HG03103 (cell line): ENCODE measurements around the gene ADAMTS4.

Experiments used
- ATAC-seq: cut with Tn5 transposase; IDR thresholded peaks from one replicate; pipeline ENCODE4 v1.9.1; 2021; ENCODE audit warnings: low read depth; ENCODE audit not compliant: unreplicated experiment

ADAMTS4 gene

DNA sequence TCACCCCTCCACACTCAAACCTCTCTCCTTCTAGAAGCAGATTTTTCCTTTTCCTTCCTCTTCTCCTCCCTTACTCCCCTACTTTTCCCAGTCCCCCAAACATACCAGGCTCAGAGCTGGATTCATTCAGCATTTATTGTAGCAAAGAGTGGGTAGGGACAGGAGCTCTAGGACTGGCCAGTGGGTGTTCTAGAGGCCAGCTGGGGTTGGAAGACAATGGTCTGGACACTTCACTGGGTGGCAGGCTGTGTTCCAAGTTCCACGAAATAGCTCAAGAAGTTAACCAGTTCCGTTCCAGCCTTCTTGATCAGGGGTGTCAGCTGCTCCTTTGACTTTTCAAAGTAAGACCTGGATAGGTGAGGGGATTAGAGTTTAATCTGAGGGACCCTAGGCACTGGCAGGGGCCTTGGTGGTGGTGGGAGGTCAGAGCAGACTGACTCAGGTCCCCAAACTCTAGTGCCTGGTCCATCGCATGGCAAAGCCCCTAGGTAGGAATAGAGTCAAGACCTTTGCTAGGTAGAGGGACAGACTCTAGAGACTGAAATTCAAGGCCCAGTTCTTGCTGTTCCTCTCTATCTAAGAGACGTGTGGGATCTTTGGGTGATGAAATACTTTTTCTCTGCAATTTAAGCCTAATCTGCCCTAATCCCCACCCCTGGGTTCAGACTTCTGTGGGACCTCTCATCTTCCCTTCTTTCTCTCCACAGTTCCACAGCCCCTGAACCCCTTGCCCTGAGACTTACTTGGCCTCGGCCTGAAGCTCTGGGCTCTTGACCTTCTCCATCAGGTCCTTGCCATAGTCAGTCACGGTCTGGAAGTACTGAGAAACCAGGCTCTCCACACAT is 23.5 kb upstream of the ADAMTS4 start:
- no peak for ATAC-seq

DNA sequence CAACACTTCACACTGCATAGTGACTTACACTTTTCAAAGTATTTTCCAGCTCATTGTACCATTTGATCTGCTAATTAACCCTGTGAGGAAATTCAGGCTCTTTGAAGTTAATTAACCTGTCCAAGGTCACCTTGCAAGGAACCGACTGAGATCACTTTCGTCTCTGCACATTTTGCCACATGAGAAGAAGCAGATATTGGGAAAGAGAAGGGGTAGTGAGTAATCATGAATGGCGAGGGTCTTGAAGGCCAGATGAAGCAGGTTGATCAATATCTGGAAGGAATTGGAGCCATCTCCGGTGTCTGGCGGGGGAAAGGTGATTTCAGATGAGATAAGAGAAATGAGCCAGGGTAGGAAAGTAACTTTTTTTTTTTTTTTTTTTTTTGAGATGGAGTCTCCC is 21.1 kb upstream of the ADAMTS4 start:
- no peak for ATAC-seq

- ATAC-seq = no peak
These were observed 20.4 kb upstream of the ADAMTS4 start for GRCh38 chr1:161219078-161219892.

GRCh38 chr1:161218301-161219077 is 19.6 kb upstream of the ADAMTS4 start:
- no peak for ATAC-seq

DNA sequence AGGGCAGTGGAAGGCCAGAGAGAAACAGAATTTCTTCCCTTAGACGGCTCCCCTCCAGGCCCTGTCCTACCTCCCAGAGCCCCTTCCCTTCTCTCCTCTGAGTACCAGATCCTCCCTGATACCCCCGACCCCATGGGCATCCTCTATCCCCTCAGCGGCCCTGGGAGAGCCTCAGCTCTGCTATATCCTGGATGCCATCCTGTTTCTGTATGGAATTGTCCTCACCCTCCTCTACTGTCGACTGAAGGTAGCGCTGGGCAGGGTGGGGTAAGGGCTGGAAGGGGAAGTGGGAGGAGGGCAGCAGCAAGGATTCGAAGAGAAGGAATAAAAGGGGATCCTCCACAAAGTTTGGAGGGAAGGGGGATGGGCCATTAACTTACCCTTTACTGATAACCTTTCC is 19.0 kb upstream of the ADAMTS4 start:
- no peak for ATAC-seq

- ATAC-seq = peak; percentile 77
These were observed 18.3 kb upstream of the ADAMTS4 start for GRCh38 chr1:161216945-161217712.

DNA sequence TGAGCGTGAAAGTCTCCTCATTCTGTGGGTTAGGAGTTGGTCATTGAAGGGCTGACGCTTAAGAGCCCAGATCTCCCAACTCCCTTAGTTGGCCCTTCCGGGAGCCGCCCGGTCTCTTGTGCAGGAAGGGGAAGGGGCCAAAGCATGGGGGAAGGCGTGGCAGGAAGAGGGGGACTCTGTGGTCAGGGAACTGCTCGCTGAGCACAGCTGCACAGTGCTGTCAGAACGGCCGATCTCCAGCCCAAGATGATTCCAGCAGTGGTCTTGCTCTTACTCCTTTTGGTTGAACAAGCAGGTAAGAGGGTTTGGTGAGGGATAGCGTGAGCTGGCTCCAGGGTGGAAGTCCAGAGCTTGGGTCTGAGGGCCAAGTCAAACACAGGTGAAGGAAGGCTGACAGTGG is 16.2 kb upstream of the ADAMTS4 start, which contains the start of gene FCER1G:
Gene FCER1G, plus strand, starts transcription at position 220 of the 400 bp plus-strand sequence. Its CDS starts 27 bp downstream, at position 247.
- no peak for ATAC-seq

DNA sequence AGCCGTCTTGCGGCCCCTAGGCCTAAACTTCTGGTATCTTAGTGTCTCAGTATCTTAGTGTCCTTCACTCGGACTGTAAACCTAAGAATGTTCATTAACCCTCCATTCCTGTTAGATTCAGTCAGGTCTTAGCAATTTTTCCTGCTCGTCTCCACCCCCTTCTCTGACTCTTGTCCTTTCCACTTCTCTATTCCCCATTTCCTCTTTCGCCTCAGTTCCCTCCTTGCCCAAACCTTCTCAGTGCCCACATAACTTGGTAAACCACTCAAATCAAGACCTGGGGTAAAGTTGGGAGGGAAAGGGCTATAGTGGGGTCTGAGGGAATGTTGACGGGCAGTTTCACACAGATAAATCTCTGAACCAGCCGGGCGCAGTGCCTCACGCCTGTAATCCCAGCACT is 15.5 kb upstream of the ADAMTS4 start:
- ATAC-seq = no peak

- ATAC-seq = no peak
These were observed 11.0 kb upstream of the ADAMTS4 start for GRCh38 chr1:161209790-161210409.

DNA sequence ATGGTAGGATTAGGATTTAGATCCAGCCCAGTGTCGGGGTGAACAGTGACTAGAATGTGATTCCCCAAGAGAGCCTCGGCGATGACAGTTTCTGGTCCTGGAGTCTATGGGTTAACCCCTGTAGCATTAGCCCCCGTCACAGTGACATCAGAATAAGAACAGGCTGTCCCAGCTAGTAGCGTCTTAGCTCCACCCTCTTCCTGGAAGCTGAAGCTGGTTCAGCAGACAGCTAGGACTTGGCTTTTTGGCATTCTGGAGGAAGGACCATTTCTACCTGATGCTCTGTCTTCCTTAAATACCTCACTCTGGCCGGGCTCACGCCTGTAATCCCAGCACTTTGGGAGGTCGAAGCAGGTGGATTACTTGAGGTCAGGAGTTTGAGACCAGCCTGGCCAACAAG is 8.3 kb upstream of the ADAMTS4 start:
- ATAC-seq = no peak

DNA sequence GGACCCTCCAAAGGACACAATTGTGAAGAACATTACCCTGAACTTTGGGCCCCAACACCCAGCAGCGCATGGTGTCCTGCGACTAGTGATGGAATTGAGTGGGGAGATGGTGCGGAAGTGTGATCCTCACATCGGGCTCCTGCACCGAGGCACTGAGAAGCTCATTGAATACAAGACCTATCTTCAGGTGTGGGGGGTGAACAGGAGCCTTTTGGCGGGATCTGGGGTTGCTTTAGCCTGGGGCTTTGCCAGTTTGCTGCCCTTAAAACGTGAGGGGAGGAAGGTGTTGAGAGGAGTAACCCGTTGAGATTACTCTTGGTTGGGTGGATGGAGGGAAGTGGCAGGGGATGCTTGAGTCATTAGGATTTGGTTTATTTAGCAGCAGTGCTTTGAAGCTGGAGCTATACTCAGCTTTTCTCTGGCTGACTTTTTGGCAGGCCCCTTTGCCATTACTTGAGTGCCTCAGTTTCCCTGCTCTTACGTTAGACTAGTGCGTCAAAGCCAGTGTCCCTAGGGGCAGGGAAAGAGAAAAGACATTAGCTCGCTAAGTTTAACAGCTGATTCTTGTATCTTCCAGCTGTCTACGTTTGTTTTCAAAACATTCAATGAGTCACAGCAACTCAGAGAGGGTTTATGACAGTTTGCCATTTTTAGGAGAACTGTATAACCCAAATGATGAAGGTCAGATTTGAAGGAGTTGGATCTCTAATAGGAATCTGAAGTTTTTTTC is 7.7 kb upstream of the ADAMTS4 start:
- no peak for ATAC-seq

DNA sequence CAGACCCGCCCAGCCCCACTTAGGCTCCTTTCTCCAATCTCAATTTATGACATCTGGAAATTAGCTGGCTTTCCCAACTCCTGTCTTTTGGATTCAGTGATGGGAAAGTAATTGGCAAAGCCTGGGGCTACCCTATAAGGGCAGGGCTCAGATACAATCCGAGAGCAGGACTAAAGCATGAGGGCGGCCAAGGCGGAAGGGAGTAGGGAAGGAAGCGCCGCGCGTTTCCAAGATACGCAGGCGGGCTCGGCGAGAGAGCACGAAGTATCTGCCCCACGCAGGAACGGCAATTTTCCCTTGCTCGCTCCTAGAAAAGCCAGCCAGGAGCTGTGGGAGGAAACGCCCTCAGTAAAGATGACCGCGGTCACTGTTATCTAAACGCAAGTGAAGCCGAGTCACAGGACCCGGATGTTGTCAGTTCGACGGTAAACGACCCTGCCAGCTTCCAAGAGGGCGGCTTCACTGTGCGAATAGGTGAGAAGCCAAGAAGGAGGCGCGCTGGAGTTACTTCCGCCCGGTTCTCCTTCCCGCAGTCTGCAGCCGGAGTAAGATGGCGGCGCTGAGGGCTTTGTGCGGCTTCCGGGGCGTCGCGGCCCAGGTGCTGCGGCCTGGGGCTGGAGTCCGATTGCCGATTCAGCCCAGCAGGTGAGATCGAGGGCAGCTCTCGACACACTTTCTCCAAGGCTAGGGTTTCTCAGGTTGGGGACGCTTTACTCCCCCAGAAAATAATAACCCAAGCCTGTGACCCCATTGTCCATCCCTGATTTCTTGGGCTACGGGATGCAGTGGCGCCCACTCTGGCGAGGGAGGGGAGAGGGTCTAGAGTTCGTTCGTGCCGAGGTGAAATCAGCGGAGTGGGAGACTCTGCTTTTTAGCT is 3.2 kb upstream of the ADAMTS4 start, which contains the start of gene NDUFS2:
Gene NDUFS2, plus strand, starts transcription at position 532 of the 877 bp plus-strand sequence. Its CDS starts 19 bp downstream, at position 551.
- ATAC-seq = peak; percentile 95

DNA sequence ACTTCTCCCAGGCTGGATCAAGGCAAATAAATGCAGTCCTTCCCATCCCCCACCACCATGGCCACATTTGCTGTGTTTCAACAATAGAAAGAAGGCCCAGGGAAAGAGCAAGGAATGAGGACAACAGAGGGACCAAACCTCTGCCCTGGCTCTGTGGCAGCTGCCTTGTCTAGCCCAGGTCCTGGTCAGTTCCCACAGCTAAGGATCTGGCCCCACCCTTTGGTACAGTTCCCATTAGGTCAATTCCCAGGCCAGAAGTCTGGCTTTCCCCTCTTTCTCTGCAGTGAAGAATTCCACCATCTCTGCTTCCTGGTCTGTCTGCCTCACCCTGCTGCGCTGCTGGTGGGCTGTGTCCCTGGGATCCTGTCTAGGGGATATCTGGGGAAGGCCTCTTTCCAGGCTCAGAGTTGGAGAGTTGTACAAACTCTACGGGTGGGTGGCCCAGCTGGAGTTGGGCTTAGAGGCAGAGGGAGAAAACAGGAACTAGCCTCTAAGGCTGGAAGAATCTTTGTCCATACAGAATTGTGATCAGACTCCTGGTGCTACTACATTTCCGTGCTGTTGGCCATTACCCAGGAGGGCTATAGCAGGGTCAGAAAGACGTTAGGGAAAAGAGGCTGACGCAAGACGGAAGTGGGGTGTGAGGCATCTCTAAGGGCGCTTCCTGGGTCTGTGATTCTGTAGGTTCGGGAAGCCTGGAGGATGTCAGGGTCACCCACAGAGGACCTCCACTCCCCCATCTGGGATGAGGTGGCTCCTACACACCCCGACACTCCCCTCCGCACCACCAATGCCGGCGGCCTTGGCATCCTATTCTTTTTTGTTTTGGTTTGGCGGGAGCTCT is 2.4 kb upstream of the ADAMTS4 start:
- no peak for ATAC-seq

DNA sequence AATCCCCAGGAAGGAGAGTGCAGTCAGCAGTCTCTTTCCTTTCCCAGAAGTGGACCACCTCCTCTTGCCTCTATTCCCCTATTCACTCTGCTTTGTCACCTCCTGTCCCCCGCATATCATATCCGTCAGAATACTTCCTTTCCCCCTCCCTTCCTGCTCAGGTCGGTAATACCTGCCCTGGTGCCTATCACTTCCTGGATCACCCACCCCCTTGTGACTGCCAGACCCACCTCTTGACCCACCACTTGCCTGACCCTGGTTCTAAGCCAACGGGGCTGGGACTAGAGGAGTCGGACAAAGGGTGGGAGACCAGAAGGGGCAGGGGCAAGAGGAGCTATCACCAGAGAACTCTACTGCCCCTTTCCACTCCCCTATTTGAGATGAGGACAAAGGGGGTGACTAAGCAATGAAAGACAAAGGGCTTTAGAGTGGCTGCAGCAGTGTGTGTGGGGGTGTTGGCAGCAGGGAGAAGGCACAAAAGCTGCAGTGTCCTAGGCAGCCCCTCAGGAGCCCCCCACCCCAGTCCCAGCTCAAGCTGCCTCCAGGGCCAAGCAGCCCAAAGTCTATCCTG is 1.7 kb upstream of the ADAMTS4 start:
- ATAC-seq = no peak

GRCh38 chr1:161199506-161200139 is 769 bp upstream of the ADAMTS4 start:
- ATAC-seq = no peak

DNA sequence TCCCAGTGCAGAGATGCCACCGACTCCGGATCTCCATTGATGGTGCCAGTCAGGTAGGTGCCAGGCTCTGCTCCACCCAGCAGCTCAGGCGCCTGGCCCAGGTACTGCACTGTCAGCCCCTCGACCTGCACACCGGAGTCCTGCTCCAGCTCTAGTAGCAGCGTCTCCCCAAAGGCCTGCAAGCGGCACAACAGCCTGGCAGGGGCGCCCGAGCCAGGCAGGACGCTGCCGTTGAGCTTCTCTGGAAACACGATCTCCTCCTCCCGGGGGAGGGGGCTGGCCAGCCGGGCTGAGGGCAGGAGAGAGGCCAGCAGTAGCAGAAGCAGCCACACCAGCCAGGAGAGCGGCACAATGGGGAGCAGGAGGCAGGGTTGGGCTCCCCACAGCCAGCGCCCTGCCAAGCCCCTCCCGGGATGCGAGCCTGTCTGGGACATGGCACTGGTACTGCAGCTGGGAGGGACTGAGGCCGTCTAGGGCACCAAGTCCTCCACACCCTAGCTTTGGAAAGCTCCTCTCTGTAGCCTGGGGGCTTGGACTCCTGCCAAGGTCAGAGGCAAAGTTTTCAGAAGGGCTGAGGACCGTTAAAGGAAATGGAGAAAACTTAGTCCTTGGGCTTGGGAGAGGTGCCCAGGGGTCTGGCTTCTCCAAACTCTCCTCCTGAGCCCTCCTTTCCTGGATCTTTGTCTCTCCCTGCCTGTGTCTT is 509 bp downstream of the ADAMTS4 start:
- ATAC-seq = no peak
